ENCODE measurements around the gene SLC1A3.

Gene SLC1A3

GRCh38 chr5:36717131-36717695 lies 110.8 kb downstream of the SLC1A3 start:
- no peak for DNase-seq (ENCODE audit: low read depth)

- no peak for DNase-seq (ENCODE audit: low read depth)
Observed at GRCh38 chr5:36719282-36719681, 112.9 kb downstream of the SLC1A3 start.

- DNase-seq (ENCODE audit: low read depth) = no peak
Observed at GRCh38 chr5:36720688-36721087, 114.3 kb downstream of the SLC1A3 start.

DNA sequence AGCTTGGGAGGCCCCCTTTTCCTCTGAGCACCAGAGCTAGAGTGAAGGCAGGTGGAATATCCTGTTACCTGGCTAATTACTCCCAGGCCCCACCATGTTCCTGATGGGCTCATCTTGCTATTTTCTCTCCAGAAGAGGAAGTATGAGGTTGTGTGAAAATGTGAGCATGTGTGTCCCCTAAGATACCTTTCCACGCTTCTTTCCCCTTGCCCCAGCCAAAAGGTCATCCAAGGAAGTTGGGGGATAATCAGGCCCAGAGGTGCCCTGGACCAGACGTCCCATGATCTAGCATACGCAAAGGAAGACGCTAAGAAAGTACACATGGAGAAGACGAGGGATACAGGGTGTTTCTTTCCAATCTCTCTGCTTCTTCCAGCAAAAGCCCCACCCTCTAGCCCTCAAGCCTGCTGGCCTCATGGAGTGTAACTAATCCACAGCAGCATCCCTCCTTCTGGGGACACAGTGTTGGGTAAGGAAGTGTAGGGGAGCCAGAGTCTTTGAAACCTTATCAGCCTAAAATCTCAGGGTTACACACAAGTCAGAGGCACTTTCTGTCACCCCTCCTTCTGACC lies 115.3 kb downstream of the SLC1A3 start:
- DNase-seq (ENCODE audit: low read depth) = no peak

DNA sequence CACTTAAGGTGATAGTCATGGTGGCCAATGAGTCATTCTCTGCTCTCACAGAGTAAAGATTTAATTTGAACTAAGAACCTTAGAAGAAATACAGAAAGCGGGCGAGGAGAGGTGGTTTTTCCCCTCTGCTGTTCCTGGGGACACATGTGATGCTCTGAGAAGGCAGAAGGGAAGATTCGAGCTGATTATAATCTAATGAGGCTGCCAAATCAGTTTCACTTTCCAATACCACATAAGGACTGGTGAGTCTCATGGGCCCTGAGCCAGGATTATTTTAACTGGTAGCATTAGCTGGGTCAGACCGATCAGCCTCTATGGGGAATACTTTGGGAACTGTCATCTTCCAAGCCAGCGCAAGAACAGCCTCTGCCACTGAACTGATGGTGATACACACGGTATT lies 116.5 kb downstream of the SLC1A3 start:
- DNase-seq (ENCODE audit: low read depth) = no peak

- no peak for DNase-seq (ENCODE audit: low read depth)
Observed at GRCh38 chr5:36723912-36724311, 117.5 kb downstream of the SLC1A3 start.

- DNase-seq (ENCODE audit: low read depth) = no peak
Observed at GRCh38 chr5:36724467-36725332, 118.3 kb downstream of the SLC1A3 start.

GRCh38 chr5:36726317-36726716 lies 119.9 kb downstream of the SLC1A3 start:
- DNase-seq (ENCODE audit: low read depth) = no peak

- DNase-seq (ENCODE audit: low read depth) = no peak
Observed at GRCh38 chr5:36726767-36727166, 120.4 kb downstream of the SLC1A3 start.

DNA sequence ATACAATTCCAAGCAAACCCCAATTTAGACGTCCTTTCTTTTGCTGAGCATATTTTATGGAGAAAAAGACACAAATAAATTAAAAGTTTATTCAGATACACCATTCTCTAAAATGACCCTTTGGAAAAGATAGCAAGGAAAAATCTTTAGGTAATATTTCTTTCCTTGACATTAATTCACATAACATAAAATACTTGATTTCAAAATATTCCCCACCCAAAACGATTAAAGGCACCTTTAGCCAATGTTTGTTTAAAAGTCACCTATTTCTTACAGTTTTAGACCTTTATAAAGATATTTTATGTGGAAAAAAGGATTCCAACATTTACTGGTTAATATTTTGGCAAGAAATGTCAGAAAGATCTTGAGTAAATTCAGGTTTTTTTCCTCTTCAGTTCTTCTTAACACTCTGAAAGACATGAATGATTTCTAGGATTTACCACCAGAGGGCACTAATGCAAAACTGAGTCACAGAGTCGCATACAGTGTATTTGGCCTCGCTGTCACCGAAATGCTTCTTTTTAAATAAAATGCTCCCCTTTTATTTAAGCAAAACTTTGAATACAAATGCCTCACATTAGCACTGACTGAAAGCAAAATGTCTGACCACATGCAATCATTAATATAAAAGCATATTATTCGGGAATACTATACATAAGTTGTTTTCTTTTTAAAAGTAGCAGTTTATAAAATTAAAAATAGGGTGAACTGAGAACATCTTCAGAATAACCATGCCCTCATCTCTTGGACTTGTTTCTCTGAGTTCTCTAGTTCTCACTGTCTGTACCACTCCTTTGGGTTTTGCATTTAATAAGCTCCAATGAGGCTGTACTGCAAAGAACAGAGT lies 122.5 kb downstream of the SLC1A3 start:
- peak; percentile 44 for DNase-seq (ENCODE audit: low read depth)

DNA sequence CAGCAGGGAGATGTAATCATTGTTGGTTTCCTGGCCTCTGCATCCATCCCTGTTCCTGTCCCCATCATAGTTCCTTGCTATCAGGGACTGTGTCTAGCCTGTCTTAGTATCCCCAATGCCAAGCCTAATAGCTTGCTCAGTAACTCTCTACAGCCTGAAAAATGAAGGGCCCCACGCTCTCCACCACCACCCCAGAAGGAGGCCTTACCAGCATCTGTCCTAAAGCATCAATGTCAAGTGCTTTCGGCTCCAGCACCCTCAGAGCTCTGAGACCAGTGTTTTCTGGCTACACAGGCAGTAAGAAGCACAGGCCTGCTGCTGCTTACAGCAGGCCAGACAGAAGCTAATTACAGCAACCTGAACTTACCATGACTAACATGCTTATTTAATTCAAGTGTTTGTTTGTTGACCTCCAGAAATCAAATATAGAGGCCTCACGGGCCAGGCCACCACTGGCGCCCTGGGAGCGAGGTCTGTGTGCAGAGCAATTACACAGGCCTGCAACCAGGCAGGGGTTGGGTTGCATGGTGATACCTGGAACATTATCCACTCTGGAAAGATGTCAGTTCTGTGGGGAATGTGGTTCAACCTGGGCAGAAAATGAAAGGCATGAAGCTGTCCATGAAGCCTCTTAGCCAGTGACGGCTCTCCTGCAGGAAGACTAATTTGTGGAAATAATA lies 124.3 kb downstream of the SLC1A3 start:
- DNase-seq (ENCODE audit: low read depth) = no peak

- DNase-seq (ENCODE audit: low read depth) = no peak
Observed at GRCh38 chr5:36733183-36733582, 126.8 kb downstream of the SLC1A3 start.

DNA sequence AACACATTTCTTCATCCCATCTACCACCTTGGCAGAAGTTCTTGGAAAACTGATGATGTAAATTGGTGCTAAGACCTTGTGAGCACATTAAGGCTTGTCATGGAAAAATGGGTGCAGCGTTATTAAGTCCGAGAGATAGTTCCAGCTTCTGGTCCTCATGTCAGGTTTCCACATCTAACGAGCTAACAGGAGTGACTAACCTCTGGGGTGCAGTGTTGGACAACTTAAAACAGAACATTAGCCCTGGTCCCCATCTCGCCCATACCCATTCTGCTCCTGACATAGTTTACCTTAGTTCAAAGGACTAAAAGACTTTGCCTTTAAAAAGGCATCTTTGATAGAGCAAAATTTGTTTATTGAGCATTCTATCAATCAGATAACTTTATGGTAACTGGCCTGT lies 128.0 kb downstream of the SLC1A3 start:
- DNase-seq (ENCODE audit: low read depth) = peak; percentile 10

DNA sequence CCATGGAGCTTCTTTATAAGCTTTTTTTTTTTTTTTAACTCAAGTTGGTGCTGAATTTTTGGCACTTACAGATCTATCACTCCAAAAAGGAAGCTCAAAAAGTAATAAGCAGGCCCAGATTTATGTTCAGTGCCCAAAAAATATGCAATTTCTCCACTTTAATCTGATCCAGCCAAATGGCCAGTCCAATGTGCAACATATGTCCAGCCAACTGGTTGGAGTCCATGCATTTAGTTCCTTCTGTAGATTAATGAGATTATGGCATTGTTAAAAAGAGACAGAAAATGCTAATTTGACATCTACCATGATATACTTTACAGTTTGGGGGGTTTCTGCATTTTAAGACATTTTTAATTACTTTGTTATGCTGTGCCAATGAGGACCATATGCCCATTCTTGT lies 129.5 kb downstream of the SLC1A3 start:
- no peak for DNase-seq (ENCODE audit: low read depth)
